ENCODE results near the gene LETM1. TPM values are rescaled to one million over a fixed set of nuclear protein-coding genes. Genes with fewer than 3 reads are reported as not detected.

LETM1 gene
- total RNA-seq, 1 donor from 2014 or later: 64.9 TPM

- intact Hi-C loops (cut with micrococcal nuclease): no loop called here
Measured at GRCh38 chr4:1797861-1798579, 57.9 kb downstream of the LETM1 start.

- intact Hi-C loops (cut with micrococcal nuclease): no loop called here
Measured at GRCh38 chr4:1797298-1797860, 58.6 kb downstream of the LETM1 start.

- intact Hi-C loops (cut with micrococcal nuclease): no loop called here
Measured at GRCh38 chr4:1796486-1797204, 59.3 kb downstream of the LETM1 start.

GRCh38 chr4:1795299-1796195 lies 60.4 kb downstream of the LETM1 start:
- intact Hi-C loops (cut with micrococcal nuclease): no loop called here

- intact Hi-C loops (cut with micrococcal nuclease): loop anchor here (5.0 kb wide), 2 partner anchors 48 to 1277 kb away; partner anchors contain the start of genes HTT and HTT-AS
Measured at GRCh38 chr4:1794809-1795298, 61.1 kb downstream of the LETM1 start.

- intact Hi-C loops (cut with micrococcal nuclease): loop anchor here (1.0 to 5.0 kb wide), 4 partner anchors 27 to 1278 kb away; partner anchors contain the start of genes FAM53A, HTT and HTT-AS
Measured at GRCh38 chr4:1793940-1794808, 61.8 kb downstream of the LETM1 start.

- intact Hi-C loops (cut with micrococcal nuclease): loop anchor here (1.0 to 5.0 kb wide), 4 partner anchors 26 to 1279 kb away; partner anchors contain the start of genes FAM53A, HTT and HTT-AS
Measured at GRCh38 chr4:1793496-1793840, 62.5 kb downstream of the LETM1 start.

- intact Hi-C loops (cut with micrococcal nuclease): loop anchor here (1.0 to 5.0 kb wide), 4 partner anchors 26 to 1279 kb away; partner anchors contain the start of genes FAM53A, HTT and HTT-AS
Measured at GRCh38 chr4:1792832-1793495, 63.0 kb downstream of the LETM1 start, which contains the start of gene FGFR3. Gene FGFR3, plus strand, starts transcription at chr4:1793293. Its CDS starts 642 bp downstream, at chr4:1793935.

GRCh38 chr4:1792158-1792831 lies 63.7 kb downstream of the LETM1 start:
- intact Hi-C loops (cut with micrococcal nuclease): loop anchor here (2.0 to 5.0 kb wide), 3 partner anchors 45 to 1280 kb away; partner anchors contain the start of genes FAM53A, HTT and HTT-AS

- intact Hi-C loops (cut with micrococcal nuclease): loop anchor here (5.0 kb wide), 2 partner anchors 43 to 1282 kb away; partner anchors contain the start of genes HTT and HTT-AS
Measured at GRCh38 chr4:1790005-1790404, 66.0 kb downstream of the LETM1 start.

GRCh38 chr4:1789552-1789951 lies 66.4 kb downstream of the LETM1 start:
- intact Hi-C loops (cut with micrococcal nuclease): no loop called here

- intact Hi-C loops (cut with micrococcal nuclease): no loop called here
Measured at GRCh38 chr4:1788254-1788973, 67.5 kb downstream of the LETM1 start.

GRCh38 chr4:1787411-1788077 lies 68.4 kb downstream of the LETM1 start:
- intact Hi-C loops (cut with micrococcal nuclease): no loop called here

GRCh38 chr4:1786544-1787362 lies 69.2 kb downstream of the LETM1 start:
- intact Hi-C loops (cut with micrococcal nuclease): no loop called here

GRCh38 chr4:1785592-1785991 lies 70.4 kb downstream of the LETM1 start:
- intact Hi-C loops (cut with micrococcal nuclease): no loop called here

- intact Hi-C loops (cut with micrococcal nuclease): no loop called here
Measured at GRCh38 chr4:1784789-1785591, 71.0 kb downstream of the LETM1 start.

Data from T-helper 1 cell treated with Interleukin-12 subunit alpha and Interleukin-12 subunit beta and Interleukin-4 antibody, amounts not matched to agents 30 ng/mL and 1 ng/mL, for 36 hours (primary cell).